HG03460 (cell line): Measurements from ENCODE around the gene HABP2.

Experiments used
- ATAC-seq: cut with Tn5 transposase; IDR thresholded peaks from one replicate; pipeline ENCODE4 v1.9.1; 2021; ENCODE audit not compliant: unreplicated experiment

HABP2 gene

DNA sequence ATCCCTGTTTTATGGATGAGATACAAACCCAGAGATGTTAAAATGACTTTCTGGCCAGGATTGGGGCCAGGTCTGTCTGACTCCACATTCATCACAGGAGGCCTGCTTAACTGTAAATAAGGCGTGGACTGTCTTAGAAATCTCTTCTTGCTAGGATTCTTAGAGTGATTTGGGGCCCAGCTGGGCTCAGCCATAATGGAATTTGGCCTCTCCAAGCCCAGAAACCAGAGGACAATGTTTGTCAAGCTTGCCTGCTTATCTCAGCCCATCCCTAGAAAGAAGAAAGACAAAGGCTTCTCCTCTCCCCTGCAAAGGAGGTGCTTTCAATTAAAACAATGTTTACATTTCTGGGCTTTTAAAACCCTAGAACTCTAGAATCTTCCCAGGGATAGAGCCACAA lies 2.9 kb downstream of the HABP2 start:
- no peak for ATAC-seq

GRCh38 chr10:113557424-113557862 lies 4.6 kb downstream of the HABP2 start:
- no peak for ATAC-seq

DNA sequence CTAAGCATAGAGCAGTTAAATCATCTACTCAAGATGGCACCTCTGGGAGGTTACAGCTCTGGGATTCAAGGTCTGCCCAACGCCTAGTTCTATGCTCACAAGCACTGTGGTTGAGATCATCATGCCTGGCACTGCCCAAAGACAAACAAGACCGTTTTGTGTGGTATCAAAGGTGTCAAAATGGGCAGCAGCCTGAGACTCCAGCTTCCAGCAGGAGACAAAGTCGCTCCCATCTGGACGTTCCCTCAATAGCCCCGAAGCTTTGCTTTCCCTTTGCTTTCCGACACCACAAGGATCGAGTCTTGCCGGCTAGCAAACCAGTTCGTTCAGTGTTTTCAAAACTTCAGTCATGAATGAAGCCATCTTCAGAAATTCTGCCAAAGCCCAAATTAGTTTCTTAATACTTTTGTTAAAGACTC lies 5.1 kb downstream of the HABP2 start:
- no peak for ATAC-seq

GRCh38 chr10:113560071-113560470 lies 7.2 kb downstream of the HABP2 start:
- ATAC-seq = no peak

DNA sequence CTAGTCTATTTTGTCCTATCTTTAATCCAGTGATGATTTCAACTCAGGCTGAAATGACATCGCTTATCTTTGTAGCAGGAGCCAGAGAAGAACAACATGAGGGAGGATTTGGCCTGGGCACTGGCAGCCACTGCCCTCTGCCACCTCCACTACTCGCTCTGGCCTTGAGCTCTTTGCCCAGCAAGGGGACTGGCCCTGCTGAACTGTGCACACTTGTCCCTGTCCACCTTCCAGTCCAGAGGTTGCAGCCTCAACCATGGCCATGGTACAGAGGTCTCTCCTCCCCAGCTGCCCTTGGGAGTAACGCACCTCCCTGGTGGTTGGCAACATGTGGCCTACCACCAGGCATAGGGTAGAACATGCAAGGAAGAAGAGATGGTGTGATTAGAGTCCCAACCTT lies 8.4 kb downstream of the HABP2 start:
- ATAC-seq = no peak

DNA sequence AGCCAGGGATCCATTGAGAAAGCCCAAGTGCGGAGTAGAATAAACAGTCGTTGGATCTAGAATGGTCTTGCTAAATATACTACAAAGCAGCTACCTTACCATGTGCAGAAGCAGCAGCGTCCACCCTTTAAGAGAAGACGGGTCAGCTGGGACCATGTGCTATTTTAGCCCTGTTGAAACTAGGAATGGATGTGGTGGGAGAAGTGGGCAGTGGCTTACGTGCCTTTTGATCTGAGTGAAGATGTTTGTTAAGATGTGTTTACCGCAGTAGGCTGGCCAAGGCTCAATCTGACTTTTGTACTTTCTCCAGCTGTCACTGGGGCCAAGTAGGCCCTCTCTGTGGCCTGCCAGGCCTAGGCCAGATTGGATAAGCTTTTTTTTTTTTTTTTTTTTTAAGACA lies 9.2 kb downstream of the HABP2 start:
- no peak for ATAC-seq

GRCh38 chr10:113562704-113563103 lies 9.9 kb downstream of the HABP2 start:
- ATAC-seq = no peak

- peak; percentile 94 for ATAC-seq
These were observed 10.6 kb downstream of the HABP2 start for GRCh38 chr10:113563306-113564088.

- ATAC-seq = no peak
These were observed 12.5 kb downstream of the HABP2 start for GRCh38 chr10:113565364-113565763.

DNA sequence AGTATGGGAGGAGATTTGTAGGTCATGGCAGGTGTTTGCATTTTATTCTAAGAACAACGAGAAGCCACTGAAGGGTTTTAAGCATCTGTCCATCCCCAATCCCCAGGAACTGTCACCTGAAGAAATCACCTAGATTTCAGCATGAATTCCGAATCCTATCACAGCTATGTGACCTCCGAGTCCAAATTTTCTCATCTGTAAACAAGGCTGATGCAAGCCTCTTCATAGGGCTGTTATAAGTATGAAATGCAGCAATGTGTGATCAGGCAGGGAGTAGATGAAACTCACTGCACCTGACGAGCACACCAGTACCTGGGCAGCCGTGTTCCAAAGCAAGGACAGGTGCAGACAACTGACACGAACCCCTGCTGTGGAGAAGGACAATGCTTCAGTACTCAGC lies 14.0 kb downstream of the HABP2 start:
- no peak for ATAC-seq

- no peak for ATAC-seq
These were observed 16.7 kb downstream of the HABP2 start for GRCh38 chr10:113569576-113569975.

- ATAC-seq = no peak
These were observed 19.9 kb downstream of the HABP2 start for GRCh38 chr10:113572520-113573290.

GRCh38 chr10:113573368-113573767 lies 20.5 kb downstream of the HABP2 start:
- ATAC-seq = no peak

DNA sequence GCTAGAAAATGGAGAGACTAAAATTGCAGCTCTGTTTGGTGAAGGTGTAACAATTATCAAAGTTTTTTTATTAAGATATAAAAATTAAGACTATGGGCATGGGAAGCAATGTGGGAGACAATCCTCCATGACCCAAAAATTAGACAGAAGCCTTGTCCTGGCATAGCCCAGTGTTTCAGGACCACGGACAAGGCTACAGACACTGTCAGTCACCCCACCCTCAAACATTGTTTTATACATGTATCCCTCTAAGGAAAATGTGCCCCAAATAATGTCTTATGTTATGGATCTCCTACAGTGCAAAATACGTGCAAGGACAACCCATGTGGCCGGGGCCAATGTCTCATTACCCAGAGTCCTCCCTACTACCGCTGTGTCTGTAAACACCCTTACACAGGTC lies 24.0 kb downstream of the HABP2 start:
- no peak for ATAC-seq

- no peak for ATAC-seq
These were observed 25.9 kb downstream of the HABP2 start for GRCh38 chr10:113578773-113579172.

DNA sequence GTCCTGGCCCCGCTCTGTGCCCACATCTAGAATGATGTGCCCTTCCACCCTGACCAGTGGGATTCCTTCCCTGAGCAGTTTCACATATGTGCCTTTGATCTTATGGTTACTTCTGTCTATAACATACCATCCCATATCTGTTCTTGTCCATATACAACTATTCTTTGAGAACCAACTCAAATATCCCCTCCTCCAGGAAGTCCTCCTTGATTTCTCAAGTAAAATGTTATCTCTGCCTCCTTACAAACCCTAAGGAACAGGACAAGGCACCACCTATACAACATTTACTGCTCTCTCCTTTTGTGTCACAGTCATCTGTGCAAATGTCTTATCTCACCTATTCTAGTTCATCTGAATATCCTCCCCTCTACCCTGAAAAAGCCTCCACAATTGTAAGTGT lies 28.2 kb downstream of the HABP2 start:
- ATAC-seq = no peak

DNA sequence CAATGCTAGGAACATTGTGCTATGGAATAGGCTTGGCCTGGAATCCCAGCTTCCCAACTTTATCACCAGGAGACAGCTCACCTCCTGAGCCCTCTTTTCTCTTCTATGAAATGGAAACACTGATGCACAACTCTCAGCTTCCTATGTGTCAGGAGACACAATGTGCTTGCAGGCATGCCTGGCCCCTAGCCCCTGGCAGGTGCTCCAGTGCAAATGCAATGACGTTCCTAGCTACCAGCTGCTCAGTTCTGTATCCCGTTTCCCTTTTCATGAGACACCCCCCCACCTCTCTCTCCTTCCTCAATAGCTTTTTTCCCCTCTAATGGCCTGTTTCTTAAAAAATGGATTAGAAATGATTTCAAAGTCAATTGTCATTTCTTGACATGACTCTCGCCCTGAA lies 30.7 kb downstream of the HABP2 start:
- ATAC-seq = no peak

DNA sequence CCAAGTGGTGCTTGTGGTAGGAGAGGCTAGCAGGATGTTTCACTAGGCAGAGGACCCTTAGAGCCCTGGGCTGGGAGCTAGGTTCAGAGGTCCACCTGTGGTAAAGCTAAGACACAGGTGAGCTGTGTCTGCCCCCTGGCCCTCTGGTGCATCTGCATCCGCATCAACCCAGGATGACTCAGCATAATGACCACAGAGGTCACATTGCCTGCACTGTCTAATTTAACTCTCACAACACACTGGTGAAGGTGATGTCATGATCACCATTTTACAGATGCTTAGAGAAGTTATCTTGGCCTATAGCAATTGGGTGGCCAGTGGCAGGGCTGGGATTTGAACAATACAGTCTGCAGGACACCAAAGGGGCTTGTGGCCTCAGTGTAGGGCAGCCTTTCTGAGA lies 33.1 kb downstream of the HABP2 start:
- no peak for ATAC-seq

GRCh38 chr10:113589201-113589770 lies 36.4 kb downstream of the HABP2 start:
- ATAC-seq = no peak

- ATAC-seq = no peak
These were observed 37.7 kb downstream of the HABP2 start for GRCh38 chr10:113590581-113590980.

- ATAC-seq = no peak
These were observed 39.5 kb downstream of the HABP2 start for GRCh38 chr10:113592380-113592779.

DNA sequence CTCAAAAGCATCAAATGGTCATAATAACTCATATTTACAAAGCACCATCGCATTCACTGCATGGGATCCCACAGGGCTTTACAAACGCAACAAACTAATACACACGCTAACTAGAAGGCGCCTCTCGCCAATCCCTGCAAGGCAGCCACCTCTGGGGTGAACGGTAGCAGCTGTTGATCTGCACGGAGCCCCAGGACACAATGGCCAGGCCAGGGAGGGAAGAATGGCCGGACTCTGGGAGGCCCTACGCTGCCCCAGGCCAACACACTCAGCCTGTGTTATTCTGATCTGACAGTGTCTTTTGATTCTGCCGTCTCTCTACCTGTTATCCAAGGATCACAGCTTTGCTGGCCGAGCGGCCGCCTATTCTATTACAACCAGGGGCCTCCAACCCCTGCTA lies 41.8 kb downstream of the HABP2 start:
- ATAC-seq = no peak
